ENCODE results near the gene LCN10.

The LCN10 gene

GRCh38 chr9:136700959-136701667 lies 41.6 kb downstream of the LCN10 start:
- DNase-seq (ENCODE audit: low read depth, low spot score), result peak; percentile 40

- DNase-seq (ENCODE audit: low read depth, low spot score), result no peak
Observed at GRCh38 chr9:136700304-136700703, 42.4 kb downstream of the LCN10 start.

- no peak for DNase-seq (ENCODE audit: low read depth, low spot score)
Observed at GRCh38 chr9:136698635-136699246, 44.0 kb downstream of the LCN10 start.

GRCh38 chr9:136697821-136698526 lies 44.8 kb downstream of the LCN10 start:
- no peak for DNase-seq (ENCODE audit: low read depth, low spot score)

GRCh38 chr9:136697146-136697820 lies 45.5 kb downstream of the LCN10 start:
- DNase-seq (ENCODE audit: low read depth, low spot score), result no peak

GRCh38 chr9:136696502-136696901 lies 46.2 kb downstream of the LCN10 start:
- DNase-seq (ENCODE audit: low read depth, low spot score), result no peak

- no peak for DNase-seq (ENCODE audit: low read depth, low spot score)
Observed at GRCh38 chr9:136695955-136696354, 46.8 kb downstream of the LCN10 start.

- DNase-seq (ENCODE audit: low read depth, low spot score), result no peak
Observed at GRCh38 chr9:136695435-136695895, 47.3 kb downstream of the LCN10 start.

GRCh38 chr9:136694872-136695247 lies 47.9 kb downstream of the LCN10 start:
- DNase-seq (ENCODE audit: low read depth, low spot score), result no peak

GRCh38 chr9:136694163-136694871 lies 48.4 kb downstream of the LCN10 start:
- DNase-seq (ENCODE audit: low read depth, low spot score), result no peak

- DNase-seq (ENCODE audit: low read depth, low spot score), result no peak
Observed at GRCh38 chr9:136693490-136694162, 49.1 kb downstream of the LCN10 start.

- no peak for DNase-seq (ENCODE audit: low read depth, low spot score)
Observed at GRCh38 chr9:136693135-136693489, 49.6 kb downstream of the LCN10 start.

GRCh38 chr9:136692185-136693134 lies 50.3 kb downstream of the LCN10 start:
- no peak for DNase-seq (ENCODE audit: low read depth, low spot score)

- DNase-seq (ENCODE audit: low read depth, low spot score), result no peak
Observed at GRCh38 chr9:136691316-136692184, 51.2 kb downstream of the LCN10 start.

GRCh38 chr9:136690806-136691261 lies 51.9 kb downstream of the LCN10 start:
- no peak for DNase-seq (ENCODE audit: low read depth, low spot score)

- DNase-seq (ENCODE audit: low read depth, low spot score), result no peak
Observed at GRCh38 chr9:136690104-136690805, 52.5 kb downstream of the LCN10 start.

GRCh38 chr9:136689108-136689460 lies 53.7 kb downstream of the LCN10 start:
- DNase-seq (ENCODE audit: low read depth, low spot score), result no peak
